Natural killer cell (primary cell): ENCODE measurements around the gene PERM1. TPM values are rescaled to one million over a fixed set of nuclear protein-coding genes. Genes with fewer than 3 reads are reported as not detected.
"Not testable (repeated sequence)": the region's sequence is repeated elsewhere in the genome, so short reads cannot be mapped to it uniquely, and the experiment has no call there.

Experiments used
- ATAC-seq, 3 donors: fragments of 150-1000 bp in 2 of 3; fragments of 200-7000 bp in 1 of 3; cut with Tn5 transposase; 1 replicate in 1 of 3; 2 replicates in 2 of 3; pipeline ENCODE4 v1.10.0; 2021; ENCODE audit warnings: mild to moderate bottlenecking in 2 of 3, moderate library complexity in 2 of 3
- DNase-seq, 2 donors: peaks; one replicate each; pipeline versions ENCODE4 v3.0.0 to v3.0.0-alpha.2; 2013 to 2021; ENCODE audit warnings: mixed read lengths in 1 of 2
- H3K27ac ChIP-seq: one replicate; pipeline ENCODE4 v1.5.1; 2013; ENCODE audit warnings: mild to moderate bottlenecking, low read length
- H3K27me3 ChIP-seq: one replicate; pipeline ENCODE4 v1.6.1; 2013; ENCODE audit warnings: low read length; ENCODE audit not compliant: control insufficient read depth, insufficient read depth
- H3K36me3 ChIP-seq: one replicate; pipeline ENCODE4 v1.6.1; 2013; ENCODE audit warnings: low read length; ENCODE audit not compliant: control insufficient read depth, insufficient read depth
- H3K4me1 ChIP-seq: one replicate; pipeline ENCODE4 v1.6.1; 2013; ENCODE audit warnings: low read length; ENCODE audit not compliant: control insufficient read depth, insufficient read depth
- H3K4me3 ChIP-seq: one replicate; pipeline ENCODE4 v1.5.1; 2013; ENCODE audit warnings: low read length
- H3K9me3 ChIP-seq: one replicate; pipeline ENCODE4 v1.6.1; 2013; ENCODE audit warnings: low read length; ENCODE audit not compliant: control insufficient read depth, insufficient read depth
- H3K27ac Mint-ChIP-seq, 2 donors: one replicate each; pipeline ENCODE4 v1.8.0; 2022; ENCODE audit warnings: mild to moderate bottlenecking in 2 of 2, mixed read lengths in 2 of 2, moderate library complexity in 1 of 2
- H3K27me3 Mint-ChIP-seq, 2 donors: one replicate each; pipeline ENCODE4 v1.8.0; 2022; ENCODE audit warnings: low read depth in 2 of 2, mixed read lengths in 2 of 2
- H3K36me3 Mint-ChIP-seq: one replicate; pipeline ENCODE4 v1.8.0; 2022; ENCODE audit warnings: mixed read lengths
- H3K4me1 Mint-ChIP-seq, 2 donors: one replicate each; pipeline ENCODE4 v1.8.0; 2022; ENCODE audit warnings: mixed read lengths in 2 of 2
- H3K4me3 Mint-ChIP-seq: one replicate; pipeline ENCODE4 v1.8.0; 2022; ENCODE audit warnings: mild to moderate bottlenecking, moderate library complexity, mixed read lengths
- H3K9me3 Mint-ChIP-seq, 2 donors: one replicate each; pipeline ENCODE4 v1.8.0; 2022; ENCODE audit warnings: mixed read lengths in 2 of 2
- CTCF ChIP-seq: fragments of 200-600 bp; IDR thresholded peaks from one replicate; pipeline ENCODE4 v1.8.0; 2022; ENCODE audit warnings: antibody characterized with exemption
- WGBS: methylation state at CpG from one replicate; pipeline ENCODE4 v1.1.7; 2013; ENCODE audit warnings: missing lambda C conversion rate; ENCODE audit not compliant: insufficient coverage; 5-methylcytosine and 5-hydroxymethylcytosine counted together
- intact Hi-C: fragments of 100-400 bp; cut with micrococcal nuclease; formaldehyde crosslinking; loops from one replicate; pipeline ENCODE4 v1.14.2; 2022
- total RNA-seq, 4 donors: library from RNA; stranded (reverse); fragments of 120-200 nt in 1 of 4; gene quantifications; one replicate each; pipeline versions ENCODE4 v1.2.3 to v1.2.4, GENCODE V29; 2013 to 2022

Gene PERM1
- total RNA-seq, 3 donors from 2014 or later (not counting 1 experiment from before 2014, with no cell fraction given) = not detected

DNA sequence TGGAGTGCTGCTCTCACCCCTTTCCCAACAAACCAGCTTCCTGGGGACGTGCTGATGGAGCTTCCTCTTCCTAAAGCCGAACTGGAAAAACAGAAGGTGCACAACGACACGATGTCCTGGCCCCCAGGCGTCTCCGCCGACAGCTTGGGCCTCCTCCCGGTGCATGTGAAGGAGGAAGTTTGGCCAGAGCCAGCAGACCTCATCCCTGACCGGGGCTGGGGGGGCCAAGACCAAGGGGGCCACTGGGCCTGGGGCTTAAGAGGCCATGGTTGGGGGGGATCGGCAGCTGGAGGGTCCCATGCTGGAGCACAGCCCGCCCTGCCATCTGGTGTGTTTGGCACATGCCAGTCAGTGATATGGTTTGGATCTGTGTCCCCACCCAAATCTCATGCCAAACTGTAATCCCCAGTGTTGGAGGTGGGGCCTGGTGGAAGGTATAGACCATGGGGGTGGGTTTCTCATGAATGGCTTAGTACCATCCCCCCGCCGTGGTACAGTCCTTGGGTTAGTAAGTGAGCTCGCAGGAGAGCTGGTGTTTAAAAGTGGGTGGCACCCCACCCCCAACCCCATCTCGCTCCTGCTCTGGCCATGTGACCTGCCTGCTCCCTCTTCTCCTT lies 11.6 kb upstream of the PERM1 start:
- intact Hi-C loops = no loop called here
- Mint-ChIP-seq H3K4me3 (no peak overlapping the region), H3K36me3 (no peaks in the 10 kb centered on the region), H3K9me3 (no peaks in the 10 kb centered on the region), H3K4me1 (peaks cover 0 to 5% of the 10 kb centered on the region in 2 donors), H3K27me3 (peaks cover 32 to 40% of the 10 kb centered on the region in 2 donors), H3K27ac (no peak overlapping the region)
- no peak for DNase-seq
- 78% methylated on average over 15 of the region's 15 CpGs for WGBS
- Histone ChIP-seq H3K4me3 (no peak overlapping the region), H3K36me3 (no peaks in the 10 kb centered on the region), H3K27me3 (peaks cover 23% of the 10 kb centered on the region), H3K4me1 (peaks cover 12% of the 10 kb centered on the region), H3K27ac (no peak overlapping the region), H3K9me3 (no peaks in the 10 kb centered on the region)
- no peak for ATAC-seq
- no peak for TF ChIP-seq CTCF

DNA sequence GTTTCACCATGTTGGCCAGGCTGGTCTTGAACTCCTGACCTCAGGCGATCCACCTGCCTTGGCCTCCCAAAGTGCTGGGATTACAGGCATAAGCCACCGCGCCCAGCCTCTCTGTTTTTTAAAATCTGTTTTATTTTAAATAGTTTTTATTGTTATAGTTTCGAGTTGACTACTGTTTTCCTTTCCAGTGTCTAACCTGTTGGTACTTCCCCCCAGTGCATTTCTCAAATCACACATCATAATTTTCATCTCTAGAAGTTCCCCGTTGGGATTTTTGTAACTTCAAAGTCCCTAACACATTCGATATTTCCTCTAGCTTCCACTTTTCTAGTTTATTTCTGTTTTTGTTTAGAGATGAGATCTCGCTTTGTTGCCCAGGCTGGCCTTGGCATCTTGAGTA lies 10.5 kb upstream of the PERM1 start:
- intact Hi-C loops = no loop called here
- DNase-seq = no peak
- peaks cover 40 to 41% of the 10 kb centered on the region in 2 donors for H3K27me3 Mint-ChIP-seq
- H3K9me3 ChIP-seq = no peaks in the 10 kb centered on the region
- H3K36me3 ChIP-seq = no peaks in the 10 kb centered on the region
- 60% methylated on average over 3 of the region's 7 CpGs for WGBS
- peaks cover 0 to 5% of the 10 kb centered on the region in 2 donors for H3K4me1 Mint-ChIP-seq
- no peak overlapping the region for H3K27ac ChIP-seq
- no peak for TF ChIP-seq CTCF
- no peak overlapping the region for H3K4me3 Mint-ChIP-seq
- no peaks in the 10 kb centered on the region for H3K36me3 Mint-ChIP-seq
- no peak overlapping the region for H3K4me3 ChIP-seq
- H3K9me3 Mint-ChIP-seq = no peaks in the 10 kb centered on the region
- peaks cover 12% of the 10 kb centered on the region for H3K27me3 ChIP-seq
- H3K4me1 ChIP-seq = peaks cover 9% of the 10 kb centered on the region
- ATAC-seq = no peak
- H3K27ac Mint-ChIP-seq = no peak overlapping the region

DNA sequence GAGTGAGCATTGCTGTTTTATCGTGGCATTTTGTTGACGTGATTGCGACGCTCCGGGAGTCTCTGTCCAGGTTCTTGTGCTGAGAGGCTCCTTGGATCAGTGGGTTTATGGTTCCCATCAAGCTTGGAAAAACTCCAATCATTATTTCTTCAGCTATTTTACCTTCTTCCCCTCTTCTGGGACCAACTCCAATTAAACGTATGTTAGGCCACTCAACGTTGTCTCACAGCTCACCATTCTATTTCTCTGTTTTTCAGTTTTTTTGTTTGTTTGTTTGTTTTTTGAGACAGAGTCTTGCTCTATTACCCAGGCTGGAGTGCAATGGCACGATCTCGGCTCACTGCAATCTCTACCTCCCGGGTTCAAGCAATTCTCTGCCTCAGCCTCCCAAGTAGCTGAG lies 10.0 kb upstream of the PERM1 start:
- no peak for ATAC-seq
- H3K27ac Mint-ChIP-seq = no peak overlapping the region

DNA sequence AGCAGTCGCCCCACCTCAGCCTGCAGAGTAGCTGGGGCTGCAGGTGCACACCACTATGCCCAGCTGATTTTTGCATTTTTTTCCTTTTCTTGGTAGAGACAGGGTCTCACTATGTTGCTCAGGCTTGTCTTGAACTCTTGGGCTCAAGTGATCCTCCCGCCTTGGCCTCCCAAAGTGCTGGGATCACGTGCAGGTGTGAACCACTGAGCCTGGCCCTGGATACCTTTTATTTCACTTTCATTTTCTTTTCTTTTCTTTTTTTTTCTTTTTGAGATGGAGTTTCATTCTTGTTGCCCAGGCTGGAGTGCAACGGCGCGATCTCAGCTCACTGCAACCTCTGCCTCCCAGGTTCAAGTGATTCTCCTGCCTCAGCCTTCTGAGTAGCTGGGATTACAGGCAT lies 9.4 kb upstream of the PERM1 start:
- H3K4me1 ChIP-seq, H3K27ac ChIP-seq, H3K36me3 ChIP-seq, DNase-seq, intact Hi-C loops, H3K9me3 Mint-ChIP-seq, H3K27me3 ChIP-seq, ATAC-seq, H3K4me1 Mint-ChIP-seq, H3K4me3 ChIP-seq, H3K27ac Mint-ChIP-seq, H3K9me3 ChIP-seq, H3K4me3 Mint-ChIP-seq, H3K36me3 Mint-ChIP-seq: not testable (repeated sequence)
- 75% methylated on average over 6 of the region's 6 CpGs for WGBS
- peaks cover 39 to 42% of the 10 kb centered on the region in 2 donors for H3K27me3 Mint-ChIP-seq

More for the DNA sequence above, 10.0 kb upstream of the PERM1 start:
- no peak overlapping the region for H3K4me3 Mint-ChIP-seq
- H3K4me1 ChIP-seq = peaks cover 9% of the 10 kb centered on the region
- H3K9me3 Mint-ChIP-seq = no peaks in the 10 kb centered on the region
- no peaks in the 10 kb centered on the region for H3K9me3 ChIP-seq
- H3K36me3 ChIP-seq = no peaks in the 10 kb centered on the region
- H3K27ac ChIP-seq = no peak overlapping the region
- no peak for TF ChIP-seq CTCF
- H3K27me3 ChIP-seq = peaks cover 8% of the 10 kb centered on the region
- WGBS = 98% methylated on average over 10 of the region's 10 CpGs
- no peak for DNase-seq
- peaks cover 37 to 41% of the 10 kb centered on the region in 2 donors for H3K27me3 Mint-ChIP-seq
- no peak overlapping the region for H3K4me3 ChIP-seq
- intact Hi-C loops = no loop called here
- no peaks in the 10 kb centered on the region for H3K36me3 Mint-ChIP-seq
- H3K4me1 Mint-ChIP-seq = peaks cover 0 to 5% of the 10 kb centered on the region in 2 donors

DNA sequence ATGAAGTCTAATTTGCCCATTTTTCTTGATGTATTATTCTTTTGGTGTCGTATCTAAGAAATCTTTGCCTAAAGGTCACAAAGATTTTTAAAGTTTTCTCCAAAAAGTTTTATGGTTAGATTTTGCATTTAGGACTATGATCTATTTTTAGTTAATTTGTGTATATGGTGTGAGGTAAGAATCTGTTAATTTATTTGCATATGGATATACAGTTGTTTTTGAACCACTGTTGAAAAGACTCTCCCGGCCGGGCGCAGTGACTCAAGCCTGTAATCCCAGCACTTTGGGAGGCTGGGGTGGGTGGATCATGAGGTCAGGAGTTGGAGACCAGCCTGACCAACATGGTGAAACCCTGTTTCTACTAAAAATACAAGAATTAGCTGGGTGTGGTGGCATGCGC lies 6.2 kb upstream of the PERM1 start:
- H3K27me3 ChIP-seq, H3K36me3 ChIP-seq, H3K4me1 Mint-ChIP-seq, DNase-seq, H3K4me1 ChIP-seq, H3K9me3 Mint-ChIP-seq, H3K27ac ChIP-seq, H3K9me3 ChIP-seq, H3K36me3 Mint-ChIP-seq, H3K4me3 Mint-ChIP-seq, H3K27ac Mint-ChIP-seq, H3K4me3 ChIP-seq, ATAC-seq, intact Hi-C loops: not testable (repeated sequence)
- 92% methylated on average over 5 of the region's 5 CpGs for WGBS
- peaks cover 41 to 47% of the 10 kb centered on the region in 2 donors for H3K27me3 Mint-ChIP-seq
